ENCODE results near the gene PLD4.
"Not testable (repeated sequence)": the region's sequence is repeated elsewhere in the genome, so short reads cannot be mapped to it uniquely, and the experiment has no call there.

PLD4 gene

DNA sequence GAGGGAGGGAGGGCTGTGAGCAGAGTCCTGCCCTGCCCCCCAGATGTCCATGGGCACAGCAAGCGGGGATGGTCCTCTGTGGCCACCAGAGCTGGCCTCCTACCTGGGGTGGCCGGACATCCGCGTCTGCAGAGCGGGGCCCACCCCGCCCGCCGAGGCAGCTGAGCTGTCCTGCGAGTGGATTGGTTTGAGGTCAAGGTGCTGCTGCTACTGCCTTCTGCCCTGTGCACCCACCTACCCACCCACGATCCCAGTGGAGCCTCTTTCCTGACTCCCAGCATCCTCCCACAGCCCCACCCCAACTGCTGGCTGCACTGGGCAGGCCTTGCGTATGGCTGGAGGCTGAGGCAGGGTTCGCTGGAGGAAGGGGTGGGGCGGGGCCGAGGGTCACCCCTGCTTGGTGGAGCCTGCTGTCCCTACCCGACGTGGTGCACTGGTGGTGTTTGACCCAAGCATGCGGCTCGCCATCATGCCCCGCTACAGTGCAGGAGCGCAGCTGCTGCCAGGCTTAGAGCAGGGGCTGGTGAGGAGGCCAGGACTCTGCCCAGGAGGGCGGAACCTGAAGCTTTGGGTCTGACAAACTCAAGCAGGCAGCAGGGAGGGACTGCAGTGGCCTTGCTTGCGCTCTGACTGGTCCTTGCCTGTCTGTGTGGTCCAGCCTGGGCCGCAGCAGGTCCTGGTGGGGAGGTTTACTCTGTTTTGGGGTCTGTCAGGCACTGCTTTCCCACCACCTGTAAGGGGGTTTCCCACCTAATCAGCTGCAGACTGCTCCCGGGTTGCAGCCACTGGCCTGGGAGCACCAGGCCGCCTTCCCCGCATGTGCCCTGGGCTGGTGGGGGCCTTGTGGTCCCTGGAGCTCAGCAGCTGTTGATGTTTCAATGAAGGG, 35.9 kb upstream of the PLD4 start:
- Histone ChIP-seq H3K36me3 (ENCODE audit: control insufficient read depth, insufficient read depth, low read length) (no peaks in the 10 kb centered on the region), H3K4me3 (ENCODE audit: low read length) (no peak overlapping the region), H3K27ac (ENCODE audit: low read depth, low read length) (no peak overlapping the region), H3K9ac (ENCODE audit: low read length) (no peak overlapping the region), H3K4me1 (ENCODE audit: control insufficient read depth, insufficient read depth, low read length) (no peaks in the 10 kb centered on the region), H3K27me3 (ENCODE audit: control insufficient read depth, insufficient read depth, low read length) (no peaks in the 10 kb centered on the region)

- H3K27ac ChIP-seq (ENCODE audit: low read depth, low read length): no peak overlapping the region
- no peaks in the 10 kb centered on the region for H3K36me3 ChIP-seq (ENCODE audit: control insufficient read depth, insufficient read depth, low read length)
- no peaks in the 10 kb centered on the region for H3K4me1 ChIP-seq (ENCODE audit: control insufficient read depth, insufficient read depth, low read length)
- no peaks in the 10 kb centered on the region for H3K27me3 ChIP-seq (ENCODE audit: control insufficient read depth, insufficient read depth, low read length)
- H3K4me3 ChIP-seq (ENCODE audit: low read length): no peak overlapping the region
- H3K9ac ChIP-seq (ENCODE audit: low read length): no peak overlapping the region
Observed at GRCh38 chr14:104889375-104889757, 35.3 kb upstream of the PLD4 start.

GRCh38 chr14:104890292-104890691, 34.4 kb upstream of the PLD4 start:
- H3K36me3 ChIP-seq (ENCODE audit: control insufficient read depth, insufficient read depth, low read length): not testable (repeated sequence)

GRCh38 chr14:104891121-104891551, 33.5 kb upstream of the PLD4 start:
- Histone ChIP-seq H3K27me3 (ENCODE audit: control insufficient read depth, insufficient read depth, low read length) (no peaks in the 10 kb centered on the region), H3K4me3 (ENCODE audit: low read length) (no peak overlapping the region), H3K27ac (ENCODE audit: low read depth, low read length) (no peak overlapping the region), H3K36me3 (ENCODE audit: control insufficient read depth, insufficient read depth, low read length) (no peaks in the 10 kb centered on the region), H3K9ac (ENCODE audit: low read length) (no peak overlapping the region), H3K4me1 (ENCODE audit: control insufficient read depth, insufficient read depth, low read length) (peaks cover 5% of the 10 kb centered on the region)

More at GRCh38 chr14:104890292-104890691, 34.4 kb upstream of the PLD4 start:
- H3K4me3 ChIP-seq (ENCODE audit: low read length); H3K9ac ChIP-seq (ENCODE audit: low read length); H3K27me3 ChIP-seq (ENCODE audit: control insufficient read depth, insufficient read depth, low read length); H3K27ac ChIP-seq (ENCODE audit: low read depth, low read length); H3K4me1 ChIP-seq (ENCODE audit: control insufficient read depth, insufficient read depth, low read length): not testable (repeated sequence)

GRCh38 chr14:104891664-104892530, 32.8 kb upstream of the PLD4 start:
- no peak overlapping the region for H3K4me3 ChIP-seq (ENCODE audit: low read length)
- no peaks in the 10 kb centered on the region for H3K27me3 ChIP-seq (ENCODE audit: control insufficient read depth, insufficient read depth, low read length)
- no peak overlapping the region for H3K9ac ChIP-seq (ENCODE audit: low read length)
- H3K4me1 ChIP-seq (ENCODE audit: control insufficient read depth, insufficient read depth, low read length): peaks cover 5% of the 10 kb centered on the region
- H3K27ac ChIP-seq (ENCODE audit: low read depth, low read length): no peak overlapping the region
- no peaks in the 10 kb centered on the region for H3K36me3 ChIP-seq (ENCODE audit: control insufficient read depth, insufficient read depth, low read length)

DNA sequence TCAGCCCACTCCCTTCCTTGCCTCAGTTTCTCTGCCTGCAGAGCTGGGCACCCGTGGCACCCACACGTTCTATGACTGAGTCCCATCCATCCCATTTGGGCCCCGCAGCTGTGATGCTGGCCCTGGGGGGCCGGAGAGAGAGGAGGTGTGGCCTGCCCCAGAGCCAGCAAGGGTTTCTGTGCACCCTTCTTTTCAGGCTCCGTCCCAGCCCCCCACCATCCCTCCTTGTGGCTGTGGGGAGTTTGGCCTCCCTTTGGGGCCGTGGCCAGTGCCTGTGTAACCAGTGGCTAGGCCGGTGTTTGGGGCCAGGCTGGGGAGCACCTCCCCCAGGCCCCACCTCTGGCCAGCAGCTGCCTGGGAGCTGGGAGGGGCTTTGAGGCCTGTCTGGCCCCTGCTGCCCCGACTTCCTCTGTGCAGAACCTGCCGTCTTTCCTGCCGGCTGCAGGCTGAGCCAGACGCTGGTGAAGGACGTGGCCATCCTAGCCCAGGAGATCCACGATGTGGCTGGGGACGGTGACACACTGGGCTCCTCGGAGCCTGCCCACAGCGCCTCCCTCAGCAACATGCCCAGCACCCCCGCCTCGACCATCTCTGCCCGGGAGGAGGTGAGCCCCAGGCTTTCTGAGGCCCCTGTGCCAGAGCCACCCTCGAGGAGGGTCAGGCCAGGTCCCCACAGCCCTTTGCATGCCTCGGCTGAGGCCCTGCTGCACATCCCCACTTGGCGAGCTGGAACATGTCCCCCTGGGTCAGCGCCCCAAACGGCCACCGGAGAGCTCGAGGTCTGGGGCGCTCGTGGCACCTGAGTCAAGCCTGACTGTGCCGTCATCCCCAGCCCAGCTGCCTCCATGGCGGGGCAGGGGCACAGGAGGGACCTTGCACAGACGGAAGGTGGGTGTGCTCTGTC, 31.9 kb upstream of the PLD4 start:
- H3K9ac ChIP-seq (ENCODE audit: low read length): no peak overlapping the region
- H3K27me3 ChIP-seq (ENCODE audit: control insufficient read depth, insufficient read depth, low read length): no peaks in the 10 kb centered on the region
- H3K36me3 ChIP-seq (ENCODE audit: control insufficient read depth, insufficient read depth, low read length): no peaks in the 10 kb centered on the region
- no peak overlapping the region for H3K4me3 ChIP-seq (ENCODE audit: low read length)
- peaks cover 5% of the 10 kb centered on the region for H3K4me1 ChIP-seq (ENCODE audit: control insufficient read depth, insufficient read depth, low read length)
- no peak overlapping the region for H3K27ac ChIP-seq (ENCODE audit: low read depth, low read length)

- Histone ChIP-seq H3K27me3 (ENCODE audit: control insufficient read depth, insufficient read depth, low read length) (no peaks in the 10 kb centered on the region), H3K4me1 (ENCODE audit: control insufficient read depth, insufficient read depth, low read length) (peaks cover 5% of the 10 kb centered on the region), H3K36me3 (ENCODE audit: control insufficient read depth, insufficient read depth, low read length) (no peaks in the 10 kb centered on the region), H3K27ac (ENCODE audit: low read depth, low read length) (no peak overlapping the region), H3K9ac (ENCODE audit: low read length) (no peak overlapping the region), H3K4me3 (ENCODE audit: low read length) (no peak overlapping the region)
Observed at GRCh38 chr14:104893435-104894207, 31.1 kb upstream of the PLD4 start.

GRCh38 chr14:104894331-104895206, 30.1 kb upstream of the PLD4 start:
- no peaks in the 10 kb centered on the region for H3K36me3 ChIP-seq (ENCODE audit: control insufficient read depth, insufficient read depth, low read length)
- H3K9ac ChIP-seq (ENCODE audit: low read length): no peak overlapping the region
- H3K27ac ChIP-seq (ENCODE audit: low read depth, low read length): no peak overlapping the region
- no peak overlapping the region for H3K4me3 ChIP-seq (ENCODE audit: low read length)
- H3K4me1 ChIP-seq (ENCODE audit: control insufficient read depth, insufficient read depth, low read length): peaks cover 5% of the 10 kb centered on the region
- H3K27me3 ChIP-seq (ENCODE audit: control insufficient read depth, insufficient read depth, low read length): no peaks in the 10 kb centered on the region

GRCh38 chr14:104895207-104895785, 29.4 kb upstream of the PLD4 start:
- Histone ChIP-seq H3K36me3 (ENCODE audit: control insufficient read depth, insufficient read depth, low read length) (no peaks in the 10 kb centered on the region), H3K27ac (ENCODE audit: low read depth, low read length) (no peak overlapping the region), H3K4me1 (ENCODE audit: control insufficient read depth, insufficient read depth, low read length) (peaks cover 5% of the 10 kb centered on the region), H3K27me3 (ENCODE audit: control insufficient read depth, insufficient read depth, low read length) (no peaks in the 10 kb centered on the region), H3K4me3 (ENCODE audit: low read length) (no peak overlapping the region), H3K9ac (ENCODE audit: low read length) (no peak overlapping the region)

GRCh38 chr14:104895786-104896661, 28.7 kb upstream of the PLD4 start:
- peak overlapping the region; percentile 8 for H3K4me3 ChIP-seq (ENCODE audit: low read length)
- H3K27ac ChIP-seq (ENCODE audit: low read depth, low read length): no peak overlapping the region
- H3K36me3 ChIP-seq (ENCODE audit: control insufficient read depth, insufficient read depth, low read length): no peaks in the 10 kb centered on the region

More at GRCh38 chr14:104895786-104896661, 28.7 kb upstream of the PLD4 start:
- peaks cover 5% of the 10 kb centered on the region for H3K4me1 ChIP-seq (ENCODE audit: control insufficient read depth, insufficient read depth, low read length)
- H3K27me3 ChIP-seq (ENCODE audit: control insufficient read depth, insufficient read depth, low read length): no peaks in the 10 kb centered on the region
- no peak overlapping the region for H3K9ac ChIP-seq (ENCODE audit: low read length)
